SK-N-SH (cell line): ENCODE data around the gene TNFAIP2. TPM values are rescaled to one million over a fixed set of nuclear protein-coding genes. Genes with fewer than 3 reads are reported as not detected.
"Not testable (repeated sequence)": the region's sequence is repeated elsewhere in the genome, so short reads cannot be mapped to it uniquely, and the experiment has no call there.

Experiments
- CTCF ChIA-PET: fragments of 300-600, 350-600 bp; formaldehyde crosslinking; extraction: SDS; loops from one replicate; lab custom pipeline; 2021; lab: Yijun Ruan, JAX
- POLR2A ChIA-PET: fragments of 350-600 bp; sonication (Branson Sonifier 250); formaldehyde crosslinking; extraction: SDS; loops from one replicate; lab custom pipeline; 2020; ENCODE audit warnings: antibody characterized with exemption, inconsistent platforms; lab: Yijun Ruan, JAX
- DNase-seq: peaks from one replicate; pipeline ENCODE4 v3.0.0; 2012
- H2AFZ ChIP-seq: fragments of 200-600 bp; sonication (generic); 2 replicates; pipeline ENCODE4 v1.8.1; 2016; ENCODE audit warnings: antibody characterized with exemption, mild to moderate bottlenecking, low read depth
- H3F3A ChIP-seq: fragments of 200-600 bp; sonication (generic); replicated peaks from 2 replicates; pipeline ENCODE3; 2016; ENCODE audit warnings: antibody characterized with exemption, mild to moderate bottlenecking; ENCODE audit not compliant: insufficient read depth
- H3K27ac ChIP-seq, 2 experiments: fragments of 200-500 bp in 1 of 2; fragments of 200-600 bp in 1 of 2; sonication (Bioruptor generic) in 1 of 2; sonication (generic), shearing (Covaris generic) in 1 of 2; 2 replicates each; pipeline versions ENCODE4 v1.5.1 to v1.6.1; 2014 to 2016; ENCODE audit warnings: low read depth in 2 of 2, inconsistent platforms in 1 of 2, low read length in 1 of 2, mild to moderate bottlenecking in 1 of 2, mixed read lengths in 1 of 2
- H3K27me3 ChIP-seq: fragments of 200-600 bp; sonication (generic), shearing (Covaris generic); 2 replicates; pipeline ENCODE4 v1.6.1; 2016; ENCODE audit warnings: mixed run types; ENCODE audit not compliant: insufficient read depth
- H3K36me3 ChIP-seq, 2 experiments: fragments of 200-500 bp in 1 of 2; fragments of 200-600 bp in 1 of 2; sonication (Bioruptor generic) in 1 of 2; sonication (generic) in 1 of 2; replicated peaks in 1 of 2; 2 replicates each; pipeline versions ENCODE3 to v1.5.1; 2014 to 2016; ENCODE audit warnings: low read length in 1 of 2, mild to moderate bottlenecking in 1 of 2; ENCODE audit not compliant: insufficient read depth in 2 of 2, control insufficient read depth in 1 of 2
- H3K4me1 ChIP-seq, 2 experiments: fragments of 200-500 bp in 1 of 2; fragments of 200-600 bp in 1 of 2; sonication (Bioruptor generic) in 1 of 2; sonication (generic), shearing (Covaris generic) in 1 of 2; 2 replicates each; pipeline versions ENCODE4 v1.5.1 to v1.6.1; 2014 to 2016; ENCODE audit warnings: low read depth in 1 of 2, low read length in 1 of 2, mixed run types in 1 of 2; ENCODE audit not compliant: insufficient read depth in 2 of 2, control insufficient read depth in 1 of 2
- H3K4me2 ChIP-seq: fragments of 200-600 bp; sonication (generic), shearing (Covaris generic); 2 replicates; pipeline ENCODE4 v1.6.1; 2017; ENCODE audit warnings: mixed run types
- H3K4me3 ChIP-seq, 2 experiments: fragments of 200-500 bp in 1 of 2; fragments of 200-600 bp in 1 of 2; sonication (Bioruptor generic) in 1 of 2; sonication (generic), shearing (Covaris generic) in 1 of 2; 2 replicates each; pipeline versions ENCODE4 v1.5.1 to v1.8.1; 2014 to 2016; ENCODE audit warnings: low read depth in 2 of 2, inconsistent platforms in 1 of 2, low read length in 1 of 2, mild to moderate bottlenecking in 1 of 2, mixed read lengths in 1 of 2, moderate library complexity in 1 of 2
- H3K79me2 ChIP-seq: fragments of 200-600 bp; sonication (generic); 2 replicates; pipeline ENCODE4 v1.8.1; 2017; ENCODE audit warnings: mild to moderate bottlenecking; ENCODE audit not compliant: insufficient read depth
- H3K9ac ChIP-seq: fragments of 200-600 bp; sonication (generic); 2 replicates; pipeline ENCODE4 v1.6.1; 2017; ENCODE audit warnings: mixed run types
- H3K9me2 ChIP-seq: fragments of 200-600 bp; sonication (generic); 2 replicates; pipeline ENCODE4 v1.6.1; 2017; ENCODE audit warnings: mixed run types
- H3K9me3 ChIP-seq: fragments of 200-600 bp; sonication (generic); 2 replicates; pipeline ENCODE4 v1.6.1; 2017; ENCODE audit warnings: mixed run types, mild to moderate bottlenecking, moderate library complexity
- H4K20me1 ChIP-seq: fragments of 200-600 bp; sonication (generic); 2 replicates; pipeline ENCODE4 v1.6.1; 2017; ENCODE audit warnings: mild to moderate bottlenecking, mixed run types; ENCODE audit not compliant: insufficient read depth
- ELF1 ChIP-seq: IDR thresholded peaks from 2 replicates; pipeline ENCODE4 v1.4.0; 2012
- JUND ChIP-seq: IDR thresholded peaks from 2 replicates; pipeline ENCODE4 v1.4.0; 2012
- WGBS: methylation state at CpG from one replicate; pipeline ENCODE4 v1.1.6; 2017; ENCODE audit warnings: low lambda C conversion rate; 5-methylcytosine and 5-hydroxymethylcytosine counted together
- polyA plus RNA-seq, 3 experiments: library from polyadenylated mRNA; depleted of rRNA; stranded (reverse); fragments of >200 nt; gene quantifications; 2 replicates each; pipeline ENCODE4 v1.2.3, GENCODE V29; 2012
- TF ChIP-seq, protein P1 (sequence below): IDR thresholded peaks from 2 replicates; pipeline ENCODE4 v1.4.0; 2012; ENCODE audit warnings: low read depth, borderline replicate concordance

TNFAIP2 gene
- polyA plus RNA-seq, 1 of the 3 experiments (the other 2 are of a cell fraction): 16.0 TPM

DNA sequence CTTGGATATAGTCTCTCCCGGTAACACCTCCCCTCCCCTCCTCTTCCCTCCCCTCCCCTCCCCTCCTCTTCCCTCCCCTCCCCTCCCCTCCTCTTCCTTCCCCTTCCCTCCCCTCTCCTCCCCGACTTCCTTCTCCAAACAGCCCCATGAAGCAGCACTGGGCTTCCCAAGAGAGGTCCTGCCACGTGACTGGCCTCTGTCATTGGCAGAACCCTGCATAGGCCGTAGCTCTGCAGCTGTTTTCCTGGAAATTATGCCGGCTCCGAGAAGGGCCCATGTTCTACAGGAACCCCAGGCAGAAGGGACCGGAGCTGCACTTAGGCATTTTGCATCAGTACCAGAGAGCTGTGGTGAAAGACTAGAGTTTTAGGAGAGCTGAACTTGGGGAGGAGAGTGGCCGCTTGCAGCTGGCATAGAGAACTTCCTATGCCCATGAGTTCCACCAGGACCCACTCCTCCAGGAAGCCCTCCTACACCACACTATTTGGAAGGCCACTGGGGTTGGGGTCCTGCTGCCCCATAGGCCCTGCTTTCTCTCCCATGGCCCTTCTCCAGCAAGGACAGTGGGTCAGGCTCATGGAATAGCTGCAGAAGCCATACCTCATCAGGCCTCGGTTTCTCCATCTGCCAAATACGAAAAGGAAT lies 5.1 kb upstream of the TNFAIP2 start:
- WGBS: 71% methylated on average over 8 of the region's 10 CpGs
- Histone ChIP-seq H3F3A (peaks cover 5% of the 10 kb centered on the region), H3K4me3 (no peak overlapping the region), H2AFZ (no peak overlapping the region), H4K20me1 (no peaks in the 10 kb centered on the region), H3K79me2 (no peaks in the 10 kb centered on the region), H3K4me1 (peaks cover 11 to 20% of the 10 kb centered on the region in 2 experiments), H3K9ac (no peak overlapping the region), H3K27ac (no peak overlapping the region), H3K9me3 (no peaks in the 10 kb centered on the region), H3K27me3 (no peaks in the 10 kb centered on the region), H3K9me2 (no peaks in the 10 kb centered on the region), H3K4me2 (no peak overlapping the region), H3K36me3 (no peaks in the 10 kb centered on the region)
- TF ChIP-seq, protein P1, sequence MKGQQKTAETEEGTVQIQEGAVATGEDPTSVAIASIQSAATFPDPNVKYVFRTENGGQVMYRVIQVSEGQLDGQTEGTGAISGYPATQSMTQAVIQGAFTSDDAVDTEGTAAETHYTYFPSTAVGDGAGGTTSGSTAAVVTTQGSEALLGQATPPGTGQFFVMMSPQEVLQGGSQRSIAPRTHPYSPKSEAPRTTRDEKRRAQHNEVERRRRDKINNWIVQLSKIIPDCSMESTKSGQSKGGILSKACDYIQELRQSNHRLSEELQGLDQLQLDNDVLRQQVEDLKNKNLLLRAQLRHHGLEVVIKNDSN: peak; percentile 29; the same call in 1 of the 2 replicates
- TF ChIP-seq JUND: no peak
- ChIA-PET POLR2A (no interaction called here), CTCF (interaction anchor here (0.7 to 7.8 kb wide), 3 partner anchors 9 to 68 kb away, joined by 3 to 81 read pairs (median 3); no protein-coding TSS in a partner anchor)
- no peak for DNase-seq

DNA sequence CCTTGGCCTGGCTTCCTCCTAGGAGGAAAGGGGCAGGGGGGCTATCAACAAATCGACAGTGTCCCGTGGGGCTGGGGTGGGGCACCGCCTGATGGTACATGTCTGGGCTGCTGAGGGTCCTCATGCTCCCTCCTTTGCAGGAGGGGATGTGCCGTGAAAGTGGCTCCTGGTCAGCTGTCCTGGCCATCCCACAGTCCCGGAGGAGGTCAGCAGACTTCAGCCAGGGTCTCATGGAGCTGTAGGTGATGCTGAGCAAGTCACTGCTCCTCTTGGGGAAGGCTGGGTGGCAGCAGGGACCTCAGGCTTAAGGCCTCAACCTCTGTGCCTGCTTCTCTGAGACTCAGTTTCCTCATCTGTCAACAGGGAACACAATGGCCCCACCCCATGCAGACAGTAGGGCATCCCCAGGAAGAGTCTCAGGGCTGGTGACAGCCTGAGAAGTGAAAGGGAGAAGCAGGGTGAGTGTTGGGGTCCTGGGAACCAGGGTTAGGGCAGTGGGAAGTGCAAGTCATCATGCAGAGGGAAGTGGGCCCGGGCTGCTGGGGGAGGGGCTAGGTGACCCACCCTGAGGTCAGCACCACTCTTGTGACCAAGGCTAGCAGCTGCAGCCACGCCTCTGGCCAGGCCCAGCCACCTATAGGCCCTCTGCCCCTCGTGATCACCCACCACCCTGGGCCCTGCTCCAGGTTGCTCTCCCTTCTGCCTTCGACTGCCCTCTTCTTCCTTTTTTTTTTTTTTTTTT lies 4.4 kb upstream of the TNFAIP2 start:
- no peak for TF ChIP-seq ELF1
- Histone ChIP-seq H3K9ac (no peak overlapping the region), H3K4me1 (peaks cover 11 to 20% of the 10 kb centered on the region in 2 experiments), H2AFZ (no peak overlapping the region), H3K27me3 (no peaks in the 10 kb centered on the region), H3K79me2 (no peaks in the 10 kb centered on the region), H4K20me1 (no peaks in the 10 kb centered on the region), H3K27ac (no peak overlapping the region), H3K4me2 (no peak overlapping the region), H3F3A (peaks cover 5% of the 10 kb centered on the region), H3K9me2 (no peaks in the 10 kb centered on the region), H3K4me3 (no peak overlapping the region), H3K9me3 (no peaks in the 10 kb centered on the region), H3K36me3 (no peaks in the 10 kb centered on the region)
- 92% methylated on average over 9 of the region's 9 CpGs for WGBS
- ChIA-PET CTCF (interaction anchor here (0.8 to 7.8 kb wide), 2 partner anchors 15 to 67 kb away, joined by 3 to 81 read pairs; no protein-coding TSS in a partner anchor), POLR2A (no interaction called here)
- DNase-seq: no peak

DNA sequence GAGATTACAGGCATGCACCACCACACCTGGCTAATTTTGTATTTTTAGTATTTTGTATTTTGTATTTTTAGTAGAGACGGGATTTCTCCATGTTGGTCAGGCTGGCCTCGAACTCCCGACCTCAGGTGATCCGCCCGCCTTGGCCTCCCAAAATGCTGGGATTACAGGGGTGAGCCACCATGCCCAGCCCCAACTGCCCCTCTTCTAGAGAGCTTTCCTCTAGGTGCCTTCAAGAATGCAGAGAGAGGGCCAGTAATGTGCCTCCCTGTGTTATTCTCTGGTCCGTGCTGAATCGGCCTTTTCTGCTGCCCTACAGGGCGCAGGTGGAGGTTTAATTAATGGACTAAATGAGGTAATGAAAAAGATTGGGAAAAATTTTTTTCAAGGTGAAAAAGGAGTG lies 3.7 kb upstream of the TNFAIP2 start:
- POLR2A ChIA-PET, H3K79me2 ChIP-seq, H3K27ac ChIP-seq, H3K36me3 ChIP-seq, H4K20me1 ChIP-seq, H3K9me3 ChIP-seq, H3F3A ChIP-seq, DNase-seq, H3K9ac ChIP-seq, H2AFZ ChIP-seq, H3K9me2 ChIP-seq, H3K4me3 ChIP-seq, H3K4me2 ChIP-seq, H3K27me3 ChIP-seq: not testable (repeated sequence)
- H3K4me1 ChIP-seq: peaks cover 11 to 20% of the 10 kb centered on the region in 2 experiments
- CTCF ChIA-PET: interaction anchor here (0.8 to 7.8 kb wide), 2 partner anchors 15 to 67 kb away, joined by 3 to 81 read pairs; no protein-coding TSS in a partner anchor
- WGBS: 90% methylated on average over 8 of the region's 8 CpGs
